Vagina (tissue), 2 donors: ENCODE measurements around the gene BEAN1. TPM values are rescaled to one million over a fixed set of nuclear protein-coding genes. Genes with fewer than 3 reads are reported as not detected.

Experiments
- DNase-seq, 2 donors: peaks; one replicate each; pipeline ENCODE4 v3.0.0-alpha.2; 2017; ENCODE audit errors: extremely low spot score in 2 of 2
- H3K27ac ChIP-seq: fragments of 200-600 bp; sonication (generic); one replicate; pipeline ENCODE4 v1.5.1; 2019
- H3K27me3 ChIP-seq: fragments of 200-600 bp; sonication (generic); one replicate; pipeline ENCODE4 v1.5.1; 2019
- H3K36me3 ChIP-seq, 2 donors: fragments of 200-600 bp; sonication (generic); one replicate each; pipeline ENCODE4 v1.5.1; 2017 to 2019
- H3K4me1 ChIP-seq: fragments of 200-600 bp; sonication (generic); one replicate; pipeline ENCODE4 v1.5.1; 2019
- H3K4me3 ChIP-seq, 2 donors: fragments of 200-600 bp; sonication (generic); 1 replicate in 1 of 2; 2 replicates in 1 of 2; pipeline ENCODE4 v1.5.1; 2016 to 2019
- H3K9me3 ChIP-seq: fragments of 200-600 bp; sonication (generic); one replicate; pipeline ENCODE4 v1.5.1; 2019
- CTCF ChIP-seq, 3 experiments: fragments of 450-650 bp in 2 of 3; fragments of 200-600 bp in 1 of 3; sonication (generic) in 1 of 3; IDR thresholded peaks; one replicate each; pipeline ENCODE4 v1.5.1; 2017 to 2019; ENCODE audit warnings: antibody characterized with exemption in 3 of 3, mild to moderate bottlenecking in 2 of 3, moderate library complexity in 2 of 3
- POLR2A ChIP-seq, 2 donors: fragments of 450-650 bp; IDR thresholded peaks; one replicate each; pipeline ENCODE4 v1.6.1; 2017; ENCODE audit warnings: antibody characterized with exemption in 2 of 2, mild to moderate bottlenecking in 2 of 2, moderate library complexity in 2 of 2
- POLR2AphosphoS5 ChIP-seq, 2 donors: sonication (generic); formaldehyde crosslinking; IDR thresholded peaks; one replicate each; pipeline ENCODE4 v1.9.0; 2017; ENCODE audit warnings: antibody characterized with exemption in 2 of 2, mild to moderate bottlenecking in 2 of 2, low read depth in 1 of 2; ENCODE audit not compliant: insufficient read depth in 1 of 2
- intact Hi-C: fragments of 100-400 bp; cut with DNase I; formaldehyde crosslinking; loops from one replicate; pipeline ENCODE4 v1.15.1; 2023
- total RNA-seq: library from RNA; depleted of rRNA; stranded (reverse); fragments of >200 nt; gene quantifications from one replicate; pipeline ENCODE4 v1.2.3, GENCODE V29; 2016

Gene BEAN1
- total RNA-seq, 1 donor from 2014 or later = not detected

GRCh38 chr16:66386629-66387622, 40.2 kb upstream of the BEAN1 start:
- Histone ChIP-seq H3K9me3 (no peaks in the 10 kb centered on the region), H3K4me1 (peaks cover 7% of the 10 kb centered on the region), H3K36me3 (no peaks in the 10 kb centered on the region), H3K4me3 (no peak overlapping the region), H3K27me3 (no peaks in the 10 kb centered on the region), H3K27ac (no peak overlapping the region)
- no peak for DNase-seq
- intact Hi-C loops = no loop called here
- TF ChIP-seq POLR2AphosphoS5 (IDR thresholded peaks at IDR 0.05; ENCODE audit: insufficient read depth in 1 of 2, low read depth in 1 of 2) (no peak), CTCF (IDR thresholded peaks at IDR 0.05) (no peak), POLR2A (IDR thresholded peaks at IDR 0.05) (no peak)

GRCh38 chr16:66387817-66388332, 39.2 kb upstream of the BEAN1 start:
- intact Hi-C loops = no loop called here
- Histone ChIP-seq H3K4me1 (peaks cover 7% of the 10 kb centered on the region), H3K4me3 (no peak overlapping the region), H3K27ac (no peak overlapping the region), H3K9me3 (no peaks in the 10 kb centered on the region), H3K27me3 (no peaks in the 10 kb centered on the region), H3K36me3 (no peaks in the 10 kb centered on the region)
- peak; percentile 70 to 77 for DNase-seq
- TF ChIP-seq CTCF (IDR thresholded peaks at IDR 0.05) (no peak), POLR2A (IDR thresholded peaks at IDR 0.05) (no peak), POLR2AphosphoS5 (IDR thresholded peaks at IDR 0.05; ENCODE audit: insufficient read depth in 1 of 2, low read depth in 1 of 2) (no peak)

- Histone ChIP-seq H3K36me3 (no peaks in the 10 kb centered on the region), H3K4me3 (no peak overlapping the region), H3K9me3 (no peaks in the 10 kb centered on the region), H3K27me3 (no peaks in the 10 kb centered on the region), H3K27ac (no peak overlapping the region), H3K4me1 (peaks cover 3% of the 10 kb centered on the region)
- DNase-seq = peak in 1 of 2 donors; percentile 55
- TF ChIP-seq POLR2A (IDR thresholded peaks at IDR 0.05) (no peak), CTCF (IDR thresholded peaks at IDR 0.05) (no peak), POLR2AphosphoS5 (IDR thresholded peaks at IDR 0.05; ENCODE audit: insufficient read depth in 1 of 2, low read depth in 1 of 2) (no peak)
- intact Hi-C loops = no loop called here
These were observed 38.5 kb upstream of the BEAN1 start for GRCh38 chr16:66388350-66389139.

GRCh38 chr16:66389256-66390176, 37.6 kb upstream of the BEAN1 start:
- Histone ChIP-seq H3K4me1 (no peaks in the 10 kb centered on the region), H3K9me3 (no peaks in the 10 kb centered on the region), H3K36me3 (no peaks in the 10 kb centered on the region), H3K4me3 (no peak overlapping the region), H3K27ac (no peak overlapping the region), H3K27me3 (no peaks in the 10 kb centered on the region)
- intact Hi-C loops = no loop called here
- peak; percentile 64 to 90 for DNase-seq
- TF ChIP-seq CTCF (IDR thresholded peaks at IDR 0.05) (no peak), POLR2AphosphoS5 (IDR thresholded peaks at IDR 0.05; ENCODE audit: insufficient read depth in 1 of 2, low read depth in 1 of 2) (no peak), POLR2A (IDR thresholded peaks at IDR 0.05) (no peak)
